Naive thymus-derived CD4-positive, alpha-beta T cell (primary cell): ENCODE measurements around the gene GLP2R. TPM values are rescaled to one million over a fixed set of nuclear protein-coding genes. Genes with fewer than 3 reads are reported as not detected.

Source experiments
- ATAC-seq: fragments of 150-1000 bp; cut with Tn5 transposase; 2 replicates; pipeline ENCODE4 v1.10.0; 2021; ENCODE audit warnings: mild to moderate bottlenecking, moderate library complexity
- CTCF ChIA-PET: fragments of 350-600 bp; sonication (Branson Sonifier 250); formaldehyde crosslinking; loops from one replicate; lab custom pipeline; 2021; ENCODE audit warnings: antibody characterized with exemption; lab: Charles Lee
- POLR2A ChIA-PET: fragments of 350-600 bp; sonication (Branson Sonifier 250); formaldehyde crosslinking; loops from one replicate; lab custom pipeline; 2021; ENCODE audit warnings: antibody characterized with exemption, inconsistent platforms; lab: Charles Lee
- DNase-seq, 9 donors: peaks; one replicate each; pipeline versions ENCODE4 v3.0.0 to v3.0.0-alpha.2; 2020 to 2022; ENCODE audit warnings: mixed read lengths in 1 of 9
- H3K27ac ChIP-seq: one replicate; pipeline ENCODE4 v1.7.0; 2013; ENCODE audit warnings: mild to moderate bottlenecking, low read depth, low read length, moderate library complexity
- H3K27me3 ChIP-seq, 2 donors: one replicate each; pipeline ENCODE4 v1.7.0; 2013; ENCODE audit warnings: low read length in 2 of 2, mild to moderate bottlenecking in 2 of 2, moderate library complexity in 2 of 2; ENCODE audit not compliant: control insufficient read depth in 2 of 2, insufficient read depth in 2 of 2
- H3K36me3 ChIP-seq, 3 experiments: 1 replicate in 2 of 3; 2 replicates in 1 of 3; pipeline ENCODE4 v1.7.0; 2013; ENCODE audit warnings: low read length in 3 of 3, mild to moderate bottlenecking in 3 of 3, moderate library complexity in 1 of 3; ENCODE audit not compliant: insufficient read depth in 3 of 3, control insufficient read depth in 2 of 3
- H3K4me1 ChIP-seq, 2 donors: one replicate each; pipeline ENCODE4 v1.7.0; 2013; ENCODE audit warnings: low read length in 2 of 2, mild to moderate bottlenecking in 2 of 2, moderate library complexity in 1 of 2; ENCODE audit not compliant: control insufficient read depth in 2 of 2, insufficient read depth in 2 of 2
- H3K4me3 ChIP-seq: 2 replicates; pipeline ENCODE4 v1.7.0; 2013; ENCODE audit warnings: mild to moderate bottlenecking, low read length
- H3K9me3 ChIP-seq, 3 experiments: 1 replicate in 2 of 3; 2 replicates in 1 of 3; pipeline ENCODE4 v1.7.0; 2013; ENCODE audit warnings: low read length in 3 of 3; ENCODE audit not compliant: control insufficient read depth in 2 of 3
- H3K27ac Mint-ChIP-seq, 9 donors: one replicate each; pipeline ENCODE4 v1.8.0; 2020 to 2022; ENCODE audit warnings: mixed read lengths in 9 of 9, mild to moderate bottlenecking in 8 of 9, moderate library complexity in 5 of 9, inconsistent platforms in 2 of 9
- H3K27me3 Mint-ChIP-seq, 5 donors: one replicate each; pipeline ENCODE4 v1.8.0; 2021 to 2022; ENCODE audit warnings: mixed read lengths in 5 of 5, mild to moderate bottlenecking in 1 of 5
- H3K36me3 Mint-ChIP-seq, 5 donors: one replicate each; pipeline ENCODE4 v1.8.0; 2020 to 2022; ENCODE audit warnings: mixed read lengths in 5 of 5, mild to moderate bottlenecking in 3 of 5, inconsistent platforms in 1 of 5
- H3K4me1 Mint-ChIP-seq, 7 donors: one replicate each; pipeline ENCODE4 v1.8.0; 2020 to 2022; ENCODE audit warnings: mixed read lengths in 7 of 7, mild to moderate bottlenecking in 3 of 7, inconsistent platforms in 1 of 7
- H3K4me3 Mint-ChIP-seq, 10 donors: one replicate each; pipeline ENCODE4 v1.8.0; 2020 to 2022; ENCODE audit warnings: mild to moderate bottlenecking in 10 of 10, mixed read lengths in 10 of 10, moderate library complexity in 6 of 10, inconsistent platforms in 2 of 10
- H3K9me3 Mint-ChIP-seq, 11 donors: one replicate each; pipeline ENCODE4 v1.8.0; 2020 to 2022; ENCODE audit warnings: mixed read lengths in 11 of 11, mild to moderate bottlenecking in 4 of 11, inconsistent platforms in 1 of 11, moderate library complexity in 1 of 11
- intact Hi-C, 2 donors: fragments of 100-400 bp; cut with micrococcal nuclease; formaldehyde crosslinking; loops; one replicate each; pipeline ENCODE4 v1.15.1; 2023
- polyA plus RNA-seq, 2 donors: library from polyadenylated mRNA; unstranded; fragments of 300-500 nt; fragmentation: Illumina TruSeq; gene quantifications; one replicate each; pipeline ENCODE4 v1.2.3, GENCODE V29; 2021
- total RNA-seq, 6 experiments: library from RNA in 5 of 6; stranded (reverse) in 5 of 6; gene quantifications; 1 replicate in 5 of 6; 2 replicates in 1 of 6; pipeline ENCODE4 v1.2.3 and lab custom pipeline; 2021 to 2026

Gene GLP2R
- total and polyA plus RNA-seq, 7 experiments from 2014 or later: not detected

DNA sequence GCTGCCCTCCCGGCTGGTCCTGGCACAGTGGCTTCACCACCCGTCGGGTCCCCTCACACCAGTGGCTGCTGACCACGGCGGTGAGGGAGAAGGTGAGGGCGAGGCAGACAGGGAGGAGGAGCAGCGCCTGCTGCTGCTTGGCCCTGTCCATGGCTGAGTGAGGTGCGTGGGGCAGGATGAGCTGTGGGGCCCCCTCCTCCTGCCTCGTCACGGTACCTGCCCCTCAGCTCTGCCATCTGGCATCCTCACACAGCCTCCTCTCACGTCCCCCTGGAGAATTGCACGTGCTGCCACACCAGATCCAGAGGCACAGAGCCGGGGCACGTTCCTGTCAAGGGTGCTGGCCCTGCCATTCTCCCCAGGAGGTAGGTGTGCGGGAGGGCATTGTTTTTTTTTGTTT lies 3.8 kb upstream of the GLP2R start, which contains the start of gene GSG1L2:
Gene GSG1L2, minus strand, starts transcription at position 159 of the 400 bp plus-strand sequence. Its CDS starts 8 bp downstream, at position 151.
- H3K36me3 Mint-ChIP-seq: no peaks in the 10 kb centered on the region
- POLR2A ChIA-PET: no interaction called here
- H3K4me3 Mint-ChIP-seq: no peak within 1 kb of the TSS
- H3K9me3 Mint-ChIP-seq: peaks cover 0 to 5% (median 3%) of the 10 kb centered on the region in 11 donors
- peaks cover 0 to 45% (median 21%) of the 10 kb centered on the region in 5 donors for H3K27me3 Mint-ChIP-seq
- H3K4me1 Mint-ChIP-seq: no peaks in the 10 kb centered on the region
- ATAC-seq: no peak
- Histone ChIP-seq H3K27ac (no peak within 1 kb of the TSS), H3K27me3 (no peaks in the 10 kb centered on the region), H3K9me3 (no peaks in the 10 kb centered on the region), H3K4me3 (no peak within 1 kb of the TSS), H3K4me1 (no peaks in the 10 kb centered on the region), H3K36me3 (no peaks in the 10 kb centered on the region)
- intact Hi-C loops: no loop called here
- DNase-seq: no peak
- CTCF ChIA-PET: no interaction called here
- H3K27ac Mint-ChIP-seq: no peak within 1 kb of the TSS

DNA sequence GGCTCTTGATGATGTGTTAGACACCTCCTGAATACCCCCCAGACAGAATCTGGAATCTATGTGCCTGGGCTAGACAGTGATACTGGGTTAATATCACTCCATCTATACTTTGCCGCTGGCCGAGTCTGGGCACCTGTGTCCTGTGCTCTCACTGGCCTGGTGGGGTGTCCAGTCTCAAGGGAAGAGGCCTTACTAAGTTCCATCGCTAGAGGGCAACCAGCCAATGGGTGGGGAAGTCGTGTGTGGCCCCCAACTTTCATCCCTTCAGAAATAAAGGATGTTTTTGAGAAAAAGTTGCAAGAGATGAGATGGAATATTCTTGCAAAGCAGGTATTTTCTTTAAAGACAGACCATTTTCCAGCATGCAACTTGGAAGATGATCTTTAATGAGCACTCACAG lies 1.6 kb upstream of the GLP2R start:
- Histone ChIP-seq H3K9me3 (no peaks in the 10 kb centered on the region), H3K4me1 (no peaks in the 10 kb centered on the region), H3K36me3 (no peaks in the 10 kb centered on the region), H3K27ac (no peak overlapping the region), H3K27me3 (no peaks in the 10 kb centered on the region), H3K4me3 (no peak overlapping the region)
- intact Hi-C loops: no loop called here
- Mint-ChIP-seq H3K27ac (no peak overlapping the region), H3K9me3 (peaks cover 0 to 5% (median 3%) of the 10 kb centered on the region in 11 donors), H3K36me3 (no peaks in the 10 kb centered on the region), H3K4me1 (no peaks in the 10 kb centered on the region), H3K27me3 (peaks cover 0 to 41% (median 18%) of the 10 kb centered on the region in 5 donors), H3K4me3 (no peak overlapping the region)
- ChIA-PET CTCF (no interaction called here), POLR2A (no interaction called here)
- ATAC-seq (no peak), DNase-seq (no peak)

DNA sequence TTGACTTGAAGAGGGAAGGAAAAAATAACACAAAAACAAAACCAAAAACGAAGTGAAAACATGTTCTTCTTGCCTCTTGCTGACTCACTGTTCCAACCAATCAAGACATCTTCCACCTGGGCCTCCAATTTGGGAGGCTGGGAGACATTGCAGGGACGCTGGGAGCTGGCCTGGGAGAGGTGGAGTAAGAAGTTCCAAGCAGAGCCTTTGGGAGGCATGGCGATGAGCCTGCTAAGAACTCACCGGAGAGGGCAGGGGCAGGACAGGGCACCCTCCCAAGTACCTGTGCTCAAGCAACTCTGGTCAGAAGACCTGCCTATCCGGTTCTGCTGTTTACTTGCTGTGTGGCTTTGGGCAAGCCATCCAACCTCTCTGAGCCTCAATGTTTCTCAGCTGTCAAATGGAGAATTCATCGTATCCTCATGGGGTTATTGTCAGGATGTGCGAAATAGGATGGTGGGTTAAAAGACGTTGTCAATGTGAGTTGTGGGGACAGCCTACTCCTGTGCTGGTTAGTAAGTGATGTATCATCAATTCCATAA lies 856 bp upstream of the GLP2R start:
- Mint-ChIP-seq H3K4me3 (no peak overlapping the region), H3K9me3 (peaks cover 0 to 5% (median 3%) of the 10 kb centered on the region in 11 donors), H3K4me1 (no peaks in the 10 kb centered on the region), H3K36me3 (no peaks in the 10 kb centered on the region), H3K27ac (no peak overlapping the region), H3K27me3 (peaks cover 0 to 41% (median 18%) of the 10 kb centered on the region in 5 donors)
- POLR2A ChIA-PET: no interaction called here
- H3K9me3 ChIP-seq: no peaks in the 10 kb centered on the region
- no peak for DNase-seq
- no peaks in the 10 kb centered on the region for H3K36me3 ChIP-seq
- ATAC-seq: no peak
- no peaks in the 10 kb centered on the region for H3K27me3 ChIP-seq
- no peaks in the 10 kb centered on the region for H3K4me1 ChIP-seq
- CTCF ChIA-PET: no interaction called here
- H3K4me3 ChIP-seq: no peak overlapping the region
- intact Hi-C loops: no loop called here
- H3K27ac ChIP-seq: no peak overlapping the region

DNA sequence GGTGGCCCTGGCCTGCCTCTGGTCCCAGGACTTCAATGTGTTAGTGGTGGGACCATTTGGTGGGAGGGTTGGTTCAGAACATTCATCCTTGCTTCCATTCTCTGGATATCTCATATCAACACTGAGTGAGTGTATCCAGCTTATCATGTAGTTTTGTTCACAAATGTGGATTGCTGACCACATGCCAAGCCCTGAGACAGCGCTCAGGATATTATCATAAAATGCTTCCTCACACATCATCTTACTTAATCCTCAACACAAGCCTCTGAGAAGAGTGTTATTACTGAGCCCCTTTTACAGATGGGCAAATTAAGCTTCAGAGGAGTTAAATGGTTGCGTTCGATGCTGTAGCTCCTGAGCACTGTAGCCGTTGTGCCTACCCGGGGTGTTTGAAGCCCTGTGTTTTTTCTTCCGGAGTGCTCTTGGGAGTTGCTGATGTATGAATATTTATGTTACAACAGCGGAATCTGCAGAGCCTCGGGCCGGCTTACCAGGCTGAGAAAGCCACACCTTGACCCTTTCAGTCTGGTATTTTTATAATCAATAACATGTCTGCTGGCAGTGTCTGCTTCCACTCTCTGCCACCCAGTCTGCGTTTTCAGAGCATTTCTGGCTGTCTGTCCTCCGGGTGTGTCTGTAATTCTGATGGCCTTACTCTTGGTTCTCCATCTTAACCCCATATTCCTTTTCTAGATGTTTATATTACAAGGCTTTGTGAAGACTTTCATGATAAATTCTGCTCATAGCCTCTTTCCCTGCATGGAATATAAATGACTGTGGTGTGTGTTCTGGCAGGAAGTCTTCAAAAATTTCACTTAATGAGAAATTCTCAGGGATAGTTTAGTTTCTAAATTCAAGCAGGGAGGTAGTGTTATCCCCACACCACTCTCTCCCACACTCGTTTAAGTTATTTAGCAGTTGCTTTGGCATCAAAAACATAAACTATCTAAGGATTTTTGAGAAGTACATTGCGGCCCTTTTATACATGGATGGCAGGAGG lies 2.9 kb downstream of the GLP2R start:
- ChIA-PET CTCF (no interaction called here), POLR2A (no interaction called here)
- no peaks in the 10 kb centered on the region for H3K36me3 Mint-ChIP-seq
- no peak overlapping the region for H3K27ac ChIP-seq
- H3K4me1 Mint-ChIP-seq: no peaks in the 10 kb centered on the region
- DNase-seq (no peak), ATAC-seq (no peak)
- H3K36me3 ChIP-seq: no peaks in the 10 kb centered on the region
- no peaks in the 10 kb centered on the region for H3K4me1 ChIP-seq
- peaks cover 0 to 36% (median 12%) of the 10 kb centered on the region in 5 donors for H3K27me3 Mint-ChIP-seq
- peaks cover 0 to 4% (median 0%) of the 10 kb centered on the region in 11 donors for H3K9me3 Mint-ChIP-seq
- intact Hi-C loops: no loop called here
- H3K4me3 ChIP-seq: no peak overlapping the region
- H3K27me3 ChIP-seq: no peaks in the 10 kb centered on the region
- no peak overlapping the region for H3K4me3 Mint-ChIP-seq
- no peaks in the 10 kb centered on the region for H3K9me3 ChIP-seq
- H3K27ac Mint-ChIP-seq: no peak overlapping the region

DNA sequence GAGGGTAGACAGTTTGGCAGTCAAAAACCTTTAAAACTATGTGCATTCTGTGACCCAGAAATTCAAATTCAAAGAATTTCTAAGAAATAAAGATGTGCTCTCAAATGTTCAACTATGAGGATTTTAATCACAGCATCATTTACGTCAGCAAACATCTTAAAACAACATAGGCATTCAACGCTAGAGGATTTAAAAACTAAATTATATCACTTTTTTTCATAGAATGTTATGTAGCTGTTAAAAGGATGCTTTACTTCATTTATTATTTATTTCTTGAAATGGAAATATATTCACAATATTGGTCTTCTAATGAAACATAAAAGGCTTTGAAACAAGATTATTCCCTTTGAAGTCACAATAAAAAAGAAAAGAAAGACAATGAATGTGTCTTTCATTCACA lies 3.6 kb downstream of the GLP2R start:
- CTCF ChIA-PET: no interaction called here
- Mint-ChIP-seq H3K4me3 (no peak overlapping the region), H3K9me3 (peaks cover 0 to 6% (median 0%) of the 10 kb centered on the region in 11 donors), H3K36me3 (no peaks in the 10 kb centered on the region), H3K4me1 (no peaks in the 10 kb centered on the region), H3K27me3 (peaks cover 0 to 28% (median 12%) of the 10 kb centered on the region in 5 donors), H3K27ac (no peak overlapping the region)
- no peak for DNase-seq
- Histone ChIP-seq H3K36me3 (no peaks in the 10 kb centered on the region), H3K27ac (no peak overlapping the region), H3K9me3 (no peaks in the 10 kb centered on the region), H3K27me3 (no peaks in the 10 kb centered on the region), H3K4me1 (no peaks in the 10 kb centered on the region), H3K4me3 (no peak overlapping the region)
- no peak for ATAC-seq
- intact Hi-C loops: no loop called here
- POLR2A ChIA-PET: no interaction called here

DNA sequence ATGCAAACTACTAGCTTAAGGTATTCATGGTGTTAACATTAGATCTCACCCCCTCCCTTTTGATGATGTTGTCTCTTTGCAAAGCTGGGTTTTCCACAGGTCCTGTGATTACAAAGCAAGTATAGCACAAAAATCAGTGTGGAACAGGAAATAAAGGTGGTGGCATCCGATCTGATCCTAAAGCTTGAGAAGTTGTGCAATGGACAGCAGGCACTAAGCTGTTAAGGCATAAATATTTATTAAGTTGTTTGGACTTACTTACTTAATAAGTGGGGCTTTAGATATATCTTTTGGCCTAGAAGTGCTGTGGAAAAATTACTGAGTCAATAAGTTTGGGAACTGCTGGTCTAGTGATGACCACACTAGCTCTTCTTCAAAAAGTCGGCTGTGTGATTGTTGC lies 5.0 kb downstream of the GLP2R start:
- H3K27me3 Mint-ChIP-seq: peaks cover 0 to 16% (median 5%) of the 10 kb centered on the region in 5 donors
- Histone ChIP-seq H3K27me3 (no peaks in the 10 kb centered on the region), H3K27ac (no peak overlapping the region), H3K4me1 (no peaks in the 10 kb centered on the region), H3K9me3 (no peaks in the 10 kb centered on the region), H3K4me3 (no peak overlapping the region), H3K36me3 (no peaks in the 10 kb centered on the region)
- intact Hi-C loops: no loop called here
- POLR2A ChIA-PET: no interaction called here
- H3K36me3 Mint-ChIP-seq: no peaks in the 10 kb centered on the region
- DNase-seq: no peak
- no peak overlapping the region for H3K4me3 Mint-ChIP-seq
- ATAC-seq: no peak
- H3K27ac Mint-ChIP-seq: no peak overlapping the region
- peaks cover 0 to 8% (median 0%) of the 10 kb centered on the region in 11 donors for H3K9me3 Mint-ChIP-seq
- no peaks in the 10 kb centered on the region for H3K4me1 Mint-ChIP-seq
- CTCF ChIA-PET: no interaction called here
